GM18907 (cell line): ENCODE results near the gene FBXO44.
"Not testable (repeated sequence)": the region's sequence is repeated elsewhere in the genome, so short reads cannot be mapped to it uniquely, and the experiment has no call there.

Experiments used
- ATAC-seq: cut with Tn5 transposase; IDR thresholded peaks from one replicate; pipeline ENCODE4 v1.9.1; 2021; ENCODE audit warnings: mild to moderate bottlenecking, moderate library complexity; ENCODE audit not compliant: unreplicated experiment

Gene FBXO44, protein sequence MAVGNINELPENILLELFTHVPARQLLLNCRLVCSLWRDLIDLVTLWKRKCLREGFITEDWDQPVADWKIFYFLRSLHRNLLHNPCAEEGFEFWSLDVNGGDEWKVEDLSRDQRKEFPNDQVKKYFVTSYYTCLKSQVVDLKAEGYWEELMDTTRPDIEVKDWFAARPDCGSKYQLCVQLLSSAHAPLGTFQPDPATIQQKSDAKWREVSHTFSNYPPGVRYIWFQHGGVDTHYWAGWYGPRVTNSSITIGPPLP

DNA sequence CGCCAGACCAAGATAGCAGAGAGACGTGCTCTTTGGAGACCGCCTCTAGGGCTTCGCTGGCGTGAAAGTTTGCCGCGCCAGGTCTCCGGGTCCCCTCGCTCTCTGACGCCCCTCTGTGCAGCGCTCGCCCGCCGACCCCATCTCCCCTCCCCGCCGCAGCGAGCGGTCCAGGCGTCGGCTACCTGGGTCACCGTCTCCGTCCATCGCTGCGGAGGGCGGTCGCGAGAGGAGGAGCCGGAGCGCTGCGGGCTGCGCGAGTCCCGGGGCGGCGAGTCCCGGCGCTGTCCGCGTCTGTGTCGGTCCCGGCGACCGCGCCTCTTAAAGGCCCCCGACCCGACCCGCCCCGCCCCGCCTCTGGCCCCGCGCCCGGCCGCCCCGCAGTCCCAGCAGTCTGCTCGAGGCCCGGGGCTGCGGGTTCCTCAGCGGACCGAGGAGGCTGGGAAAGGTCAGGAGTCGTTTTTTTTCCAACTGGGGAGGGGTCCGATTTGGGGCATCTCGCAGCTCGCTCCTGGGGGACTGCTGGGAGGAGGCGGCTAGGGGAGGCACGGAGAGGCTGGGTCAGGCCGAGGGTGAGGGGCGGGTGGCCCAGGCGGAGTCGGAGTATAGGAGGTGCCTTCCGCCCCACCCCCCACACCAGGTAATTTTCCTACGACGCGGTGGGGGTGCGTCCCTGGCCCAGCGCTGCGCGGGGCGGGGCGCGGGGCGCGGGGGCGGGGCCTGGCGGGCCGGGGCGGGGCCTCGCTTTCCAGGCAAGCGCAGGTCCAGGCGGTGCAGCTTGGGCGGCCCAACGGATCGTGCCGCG, at the start of gene FBXO44, which contains the start of gene FBXO2:
FBXO44 (plus strand) TSS at position 741 of the 802 bp plus-strand sequence. CDS start 959 bp downstream, outside the sequence.
FBXO2 (minus strand) TSS at position 293 of the 802 bp plus-strand sequence; CDS start at position 204, 89 bp downstream.
- peak; percentile 55 for ATAC-seq

- no peak for ATAC-seq
Observed at GRCh38 chr1:11606775-11607174, 47.9 kb upstream of the FBXO44 start.

DNA sequence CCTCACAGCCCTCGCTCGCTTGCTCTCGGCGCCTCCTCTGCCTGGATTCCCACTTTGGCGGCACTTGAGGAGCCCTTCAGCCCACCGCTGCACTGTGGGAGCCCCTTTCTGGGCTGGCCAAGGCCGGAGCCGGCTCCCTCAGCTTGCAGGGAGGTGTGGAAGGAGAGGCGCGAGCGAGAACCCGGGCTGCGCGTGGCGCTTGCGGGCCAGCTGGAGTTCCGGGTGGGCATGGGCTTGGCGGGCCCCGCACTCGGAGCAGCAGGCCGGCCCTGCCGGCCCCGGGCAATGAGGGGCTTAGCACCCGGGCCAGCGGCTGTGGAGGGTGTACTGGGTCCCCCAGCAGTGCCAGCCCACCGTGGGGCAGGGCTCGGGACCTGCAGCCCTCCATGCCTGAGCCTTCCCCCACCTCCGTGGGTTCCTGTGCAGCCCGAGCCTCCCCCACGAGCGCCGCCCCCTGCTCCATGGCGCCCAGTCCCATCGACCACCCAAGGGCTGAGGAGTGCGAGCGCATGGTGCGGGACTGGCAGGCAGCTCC, 46.0 kb upstream of the FBXO44 start:
- not testable (repeated sequence) for ATAC-seq

DNA sequence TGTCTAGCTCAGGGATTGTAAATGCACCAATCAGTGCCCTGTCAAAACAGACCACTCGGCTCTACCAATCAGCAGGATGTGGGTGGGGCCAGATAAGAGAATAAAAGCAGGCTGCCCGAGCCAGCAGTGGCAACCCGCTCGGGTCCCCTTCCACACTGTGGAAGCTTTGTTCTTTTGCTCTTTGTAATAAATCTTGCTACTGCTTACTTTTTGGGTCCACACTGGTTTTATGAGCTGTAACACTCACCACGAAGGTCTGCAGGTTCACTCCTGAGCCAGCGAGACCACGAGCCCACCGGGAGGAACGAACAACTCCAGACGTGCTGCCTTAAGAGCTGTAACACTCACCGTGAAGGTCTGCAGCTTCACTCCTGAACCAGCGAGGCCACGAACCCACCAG, 45.3 kb upstream of the FBXO44 start:
- not testable (repeated sequence) for ATAC-seq

DNA sequence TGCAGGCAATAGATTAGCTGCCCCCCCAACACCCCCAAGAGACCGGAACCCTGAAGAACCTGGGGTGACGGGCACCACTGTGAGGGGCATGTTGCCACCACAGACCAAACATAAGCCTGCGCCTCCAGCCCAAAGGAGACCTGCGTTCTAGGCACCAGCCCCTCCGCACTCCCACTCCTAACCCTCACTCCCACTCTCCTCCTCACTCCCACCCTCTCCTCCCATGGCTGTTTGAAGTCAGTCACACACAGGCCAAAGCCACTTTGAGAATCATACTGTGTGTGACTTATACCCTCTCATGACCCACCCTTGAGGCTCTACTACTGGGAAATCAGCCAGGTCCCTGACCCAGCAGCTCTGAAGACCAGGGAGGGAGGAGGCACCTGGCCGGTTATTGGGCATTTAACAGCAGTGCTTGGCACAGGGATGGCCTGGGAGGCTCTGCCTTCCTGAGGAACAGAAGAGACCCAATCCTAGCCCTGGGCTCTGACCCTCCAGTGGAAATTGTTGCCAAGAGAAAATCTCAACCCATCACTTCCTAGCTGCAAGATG, 44.0 kb upstream of the FBXO44 start:
- no peak for ATAC-seq

DNA sequence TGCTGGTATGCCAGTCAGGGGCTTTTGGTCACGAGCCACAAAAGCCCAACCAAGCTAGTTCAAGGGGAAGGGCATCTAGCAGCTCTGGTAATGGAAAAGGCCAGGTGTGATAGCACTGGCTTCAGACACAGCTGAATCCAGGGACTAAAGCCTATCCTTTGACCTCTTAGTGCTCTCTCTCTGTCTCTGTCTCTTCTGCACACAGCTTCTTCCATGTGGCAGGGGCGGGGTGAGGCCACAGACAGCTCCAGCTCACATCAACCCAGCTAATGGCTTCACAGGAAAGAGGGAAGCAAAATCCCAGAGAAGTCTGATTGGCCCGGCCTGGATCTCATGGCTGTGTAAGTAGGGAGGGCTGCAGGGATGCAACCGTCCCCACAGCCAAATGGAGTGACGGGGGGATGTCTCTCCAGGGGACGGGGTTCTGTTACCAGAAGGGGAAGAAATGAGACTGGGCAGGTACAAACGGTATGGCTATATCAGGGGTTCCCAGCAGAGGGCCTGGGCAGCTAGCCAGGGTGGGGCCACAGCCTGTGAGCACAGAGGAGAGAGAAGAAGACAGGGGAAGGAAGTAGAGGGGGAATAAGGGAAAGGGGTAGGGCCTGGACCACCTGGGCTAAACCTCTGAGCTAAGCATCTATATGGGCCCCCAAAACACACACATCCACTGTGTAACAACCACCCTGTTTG, 42.9 kb upstream of the FBXO44 start:
- no peak for ATAC-seq

- ATAC-seq: no peak
Observed at GRCh38 chr1:11613347-11613746, 41.3 kb upstream of the FBXO44 start.

DNA sequence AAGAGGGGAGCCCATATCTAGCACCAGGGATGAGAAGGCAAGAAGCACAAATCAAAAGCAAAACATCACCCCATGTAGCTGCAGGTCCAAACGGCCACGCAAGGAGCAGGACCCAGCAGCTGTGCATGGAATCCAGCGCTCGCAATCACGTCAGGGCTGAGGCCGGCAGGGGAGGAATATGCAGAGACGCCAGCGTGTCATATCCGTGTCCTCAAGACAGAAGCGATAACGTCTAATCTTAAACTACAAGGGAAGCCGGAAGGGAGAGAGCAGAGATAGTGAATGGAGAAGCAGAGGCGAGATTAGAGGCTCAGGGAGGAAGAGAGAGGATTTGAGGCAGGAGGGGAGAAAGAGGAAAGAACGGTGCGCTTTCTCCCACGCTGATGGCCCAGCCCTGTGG, 39.6 kb upstream of the FBXO44 start:
- no peak for ATAC-seq

DNA sequence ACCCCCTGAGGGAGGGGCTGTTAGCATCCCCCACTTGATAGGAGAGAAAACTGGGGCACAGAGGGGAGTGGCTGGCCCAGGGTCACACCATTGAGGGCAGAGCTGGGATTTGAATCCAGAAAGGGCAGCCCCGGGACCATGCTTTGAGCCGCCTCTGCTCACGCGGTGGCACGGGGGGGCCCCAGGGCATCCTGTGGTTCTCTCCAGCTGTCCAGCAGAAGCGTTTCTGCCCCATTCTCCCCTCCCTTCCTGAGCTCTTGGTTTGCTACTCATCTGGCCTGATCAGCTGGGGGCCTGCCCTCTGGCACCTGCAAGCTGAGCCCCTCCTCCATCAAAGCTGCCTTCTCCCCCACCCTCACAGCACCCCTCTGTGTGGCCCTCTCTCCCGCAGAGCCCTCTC, 37.9 kb upstream of the FBXO44 start:
- no peak for ATAC-seq

GRCh38 chr1:11617314-11617713, 37.4 kb upstream of the FBXO44 start:
- ATAC-seq: no peak

DNA sequence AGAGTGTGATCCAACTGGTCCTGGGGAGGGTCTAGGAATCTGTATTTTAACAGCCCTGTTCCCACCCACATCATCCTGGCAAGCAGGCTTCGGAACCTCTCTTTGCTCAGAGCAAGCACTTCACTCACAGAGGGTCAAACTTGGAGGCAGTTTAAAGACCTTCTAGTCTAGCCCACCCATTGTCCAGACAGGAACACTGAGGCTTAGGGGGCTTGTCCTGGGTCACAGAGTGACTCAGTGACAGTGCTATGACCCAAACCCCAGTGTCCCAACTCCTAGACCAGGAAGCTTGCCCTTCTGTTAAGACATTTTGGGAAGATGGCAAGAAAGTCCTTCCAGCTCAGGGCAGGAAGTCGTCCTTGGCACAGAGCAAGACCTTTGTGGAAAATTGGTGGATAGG, 36.9 kb upstream of the FBXO44 start:
- no peak for ATAC-seq

DNA sequence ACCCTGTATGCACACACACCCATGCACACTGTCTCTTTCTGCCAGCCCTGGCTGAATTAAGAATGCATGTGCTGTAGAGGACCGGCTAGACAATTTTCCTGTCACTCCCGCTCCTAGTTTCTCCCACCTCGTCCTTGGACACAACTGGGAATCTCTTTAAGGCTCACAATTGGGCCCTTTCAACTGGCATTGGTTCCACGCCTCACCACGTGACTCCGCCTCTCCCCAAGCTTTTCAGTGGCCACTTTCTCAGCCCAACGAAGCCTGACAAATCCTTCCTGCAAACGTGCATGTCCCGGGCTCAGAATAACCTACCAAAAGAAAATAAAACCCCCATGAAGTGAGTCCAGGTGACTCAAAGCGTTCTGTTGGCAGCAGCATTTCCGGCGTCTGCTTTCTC, 34.3 kb upstream of the FBXO44 start:
- ATAC-seq: no peak

DNA sequence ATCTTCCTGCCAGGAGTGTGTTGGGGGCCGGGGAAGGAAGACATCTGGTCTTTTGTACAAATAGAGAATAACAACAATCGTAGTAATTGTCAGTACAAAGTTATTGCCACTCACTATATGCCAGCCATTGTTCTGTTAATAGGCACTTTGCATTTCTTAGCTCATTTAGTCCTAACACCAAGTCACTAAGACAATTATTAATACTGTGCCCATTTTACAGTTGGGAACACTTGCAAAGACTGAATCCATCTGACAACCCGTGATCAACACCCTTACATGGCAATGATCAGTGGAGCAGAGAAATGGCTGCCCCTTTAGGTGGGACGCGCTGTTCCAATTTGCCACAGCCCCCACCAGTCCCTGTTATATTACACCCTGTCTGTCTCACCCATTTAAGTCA, 33.8 kb upstream of the FBXO44 start:
- no peak for ATAC-seq

- ATAC-seq: no peak
Observed at GRCh38 chr1:11622398-11622797, 32.3 kb upstream of the FBXO44 start.

GRCh38 chr1:11623702-11624101, 31.0 kb upstream of the FBXO44 start:
- ATAC-seq: no peak

DNA sequence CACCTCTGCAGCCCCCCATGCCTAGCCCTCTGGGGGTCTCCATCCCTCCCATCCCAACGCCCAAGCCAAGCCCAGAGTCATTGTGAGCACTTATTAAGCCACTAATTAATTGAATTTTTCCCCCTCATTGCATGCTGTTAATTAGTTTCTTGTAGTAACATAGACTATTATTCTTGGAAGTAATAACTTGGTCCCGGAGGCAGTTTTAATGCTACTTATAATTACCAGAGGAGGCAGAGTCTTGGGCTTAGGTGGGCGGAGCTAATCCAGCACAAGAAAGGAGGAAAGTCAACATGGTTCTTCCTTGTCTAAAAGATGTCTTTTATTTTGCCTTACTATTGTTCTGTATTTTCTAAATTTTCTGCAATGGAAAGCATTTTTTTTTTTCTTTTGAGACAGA, 28.1 kb upstream of the FBXO44 start:
- no peak for ATAC-seq

- ATAC-seq: no peak
Observed at GRCh38 chr1:11628767-11629166, 25.9 kb upstream of the FBXO44 start.

DNA sequence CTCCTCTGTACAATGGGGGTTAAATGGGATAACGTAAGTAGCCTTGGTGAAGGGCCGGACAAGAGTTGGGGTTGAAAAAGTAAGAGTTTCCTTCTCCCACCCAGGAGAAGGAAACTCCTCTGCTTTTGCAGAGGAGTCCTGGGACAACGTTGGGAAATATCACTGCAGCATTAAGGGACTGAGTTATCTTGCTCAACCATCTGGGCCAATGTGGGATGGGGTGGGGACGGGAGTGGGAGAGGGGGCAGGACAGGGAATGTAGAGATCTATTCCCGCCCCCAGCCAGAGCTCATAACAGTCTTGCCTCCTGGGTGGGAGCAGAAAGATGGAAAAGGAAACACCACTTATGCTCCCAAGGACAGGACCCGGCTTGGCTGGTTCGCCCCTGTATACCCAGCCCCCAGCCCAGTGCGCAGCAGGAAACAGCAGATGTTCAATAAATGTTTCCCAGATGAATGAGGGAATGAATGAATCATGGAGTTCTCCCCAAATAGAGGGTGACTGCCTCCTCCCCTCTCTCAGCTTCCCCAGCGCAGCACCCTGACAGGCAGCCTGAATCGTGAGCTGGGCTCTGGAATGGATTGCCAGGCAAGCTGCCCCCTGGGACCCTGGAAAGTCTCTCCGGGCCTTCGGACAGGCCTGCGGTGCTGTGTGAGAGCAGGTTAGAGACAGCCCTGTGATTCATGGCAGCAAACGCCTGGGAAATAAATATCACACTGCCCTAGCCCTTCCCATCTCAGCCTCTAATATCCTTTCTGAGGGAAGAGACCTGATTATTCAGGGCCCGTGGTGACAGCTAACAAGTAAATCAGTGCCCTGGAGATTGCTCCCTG, 25.3 kb upstream of the FBXO44 start:
- no peak for ATAC-seq

DNA sequence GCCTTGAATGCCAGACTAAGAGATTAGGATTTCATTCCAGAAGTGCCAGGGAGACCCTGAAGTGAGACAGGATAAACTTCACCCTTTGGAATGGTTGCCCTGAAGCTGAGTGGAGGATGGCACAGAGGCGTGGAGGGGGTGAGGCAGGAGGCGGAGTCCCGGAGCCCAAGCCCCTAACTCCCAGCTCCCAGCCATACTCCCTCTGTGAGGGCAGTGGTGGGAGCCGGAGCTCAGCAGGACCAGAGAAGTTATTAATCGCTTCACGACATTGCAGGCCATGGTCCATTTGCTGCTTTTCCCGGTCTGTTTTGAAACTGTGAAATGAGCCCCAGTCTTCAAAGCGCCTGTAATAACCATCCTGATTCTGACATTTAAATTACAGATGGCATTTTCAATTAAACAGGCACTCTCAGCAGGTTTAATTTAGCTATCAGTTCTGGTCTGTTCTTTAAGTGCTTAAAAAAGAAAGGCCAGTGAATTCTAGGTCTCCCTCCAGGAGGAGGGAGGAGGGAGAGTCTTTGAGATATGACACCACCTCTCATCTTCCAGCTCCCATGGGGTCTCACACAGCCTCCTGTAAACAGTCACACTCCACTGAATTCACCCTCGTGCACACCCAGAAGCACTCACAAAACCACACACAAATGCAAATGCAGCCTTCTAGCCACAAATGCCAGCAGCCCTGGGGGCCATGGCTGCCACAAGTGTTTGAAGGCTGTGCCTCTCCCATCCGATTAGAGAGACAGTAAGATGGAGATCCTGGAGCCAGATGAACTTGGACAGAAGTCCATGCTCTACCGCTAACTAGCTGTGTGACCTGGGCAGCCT, 20.1 kb upstream of the FBXO44 start:
- no peak for ATAC-seq
